MM.1S (cell line): Measurements from ENCODE around the gene BBOX1.
"Not testable (repeated sequence)": the region's sequence is repeated elsewhere in the genome, so short reads cannot be mapped to it uniquely, and the experiment has no call there.

Source experiments
- EZH2 ChIP-seq: fragments of 300-600 bp; sonication (generic); optimal IDR thresholded peaks from 2 replicates; pipeline ENCODE3; 2017; ENCODE audit warnings: low read depth, mild to moderate bottlenecking, antibody characterized with exemption, low read length, mixed read lengths
- TF ChIP-seq, protein P1 (sequence below): fragments of 300-600 bp; sonication (generic); IDR thresholded peaks from 2 replicates; pipeline ENCODE4 v1.5.1; 2016; ENCODE audit warnings: antibody characterized with exemption, low read length, mixed read lengths

DNA sequence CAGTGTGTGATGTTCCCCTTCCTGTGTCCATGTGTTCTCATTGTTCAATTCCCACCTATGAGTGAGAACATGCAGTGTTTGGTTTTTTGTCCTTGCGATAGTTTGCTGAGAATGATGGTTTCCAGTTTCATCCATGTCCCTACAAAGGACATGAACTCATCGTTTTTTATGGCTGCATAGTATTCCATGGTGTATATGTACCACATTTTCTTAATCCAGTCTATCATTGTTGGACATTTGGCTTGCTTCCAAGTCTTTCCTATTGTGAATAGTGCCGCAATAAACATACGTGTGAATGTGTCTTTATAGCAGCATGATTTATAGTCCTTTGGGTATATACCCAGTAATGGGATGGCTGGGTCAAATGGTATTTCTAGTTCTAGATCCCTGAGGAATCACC lies 134.9 kb downstream of the BBOX1 start:
- TF ChIP-seq, protein P1, sequence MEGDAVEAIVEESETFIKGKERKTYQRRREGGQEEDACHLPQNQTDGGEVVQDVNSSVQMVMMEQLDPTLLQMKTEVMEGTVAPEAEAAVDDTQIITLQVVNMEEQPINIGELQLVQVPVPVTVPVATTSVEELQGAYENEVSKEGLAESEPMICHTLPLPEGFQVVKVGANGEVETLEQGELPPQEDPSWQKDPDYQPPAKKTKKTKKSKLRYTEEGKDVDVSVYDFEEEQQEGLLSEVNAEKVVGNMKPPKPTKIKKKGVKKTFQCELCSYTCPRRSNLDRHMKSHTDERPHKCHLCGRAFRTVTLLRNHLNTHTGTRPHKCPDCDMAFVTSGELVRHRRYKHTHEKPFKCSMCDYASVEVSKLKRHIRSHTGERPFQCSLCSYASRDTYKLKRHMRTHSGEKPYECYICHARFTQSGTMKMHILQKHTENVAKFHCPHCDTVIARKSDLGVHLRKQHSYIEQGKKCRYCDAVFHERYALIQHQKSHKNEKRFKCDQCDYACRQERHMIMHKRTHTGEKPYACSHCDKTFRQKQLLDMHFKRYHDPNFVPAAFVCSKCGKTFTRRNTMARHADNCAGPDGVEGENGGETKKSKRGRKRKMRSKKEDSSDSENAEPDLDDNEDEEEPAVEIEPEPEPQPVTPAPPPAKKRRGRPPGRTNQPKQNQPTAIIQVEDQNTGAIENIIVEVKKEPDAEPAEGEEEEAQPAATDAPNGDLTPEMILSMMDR = not testable (repeated sequence)
- TF ChIP-seq EZH2 = not testable (repeated sequence)
